Endothelial cell of umbilical vein (primary cell): ENCODE results near the gene CENPP. TPM values are rescaled to one million over a fixed set of nuclear protein-coding genes. Genes with fewer than 3 reads are reported as not detected.

Source experiments
- BruUV-seq: library from RNA; stranded (reverse); fragments of 400-500 nt; replicated peaks from 2 replicates; lab custom pipeline; 2021; lab: Mats Ljungman, UMichigan
- CTCF ChIA-PET: fragments of 300-600, 350-600 bp; sonication (Branson Sonifier 250); formaldehyde crosslinking; loops from one replicate; lab custom pipeline; 2021; ENCODE audit warnings: antibody characterized with exemption, inconsistent platforms; lab: Charles Lee
- POLR2A ChIA-PET: fragments of 300-600, 350-600 bp; sonication (Branson Sonifier 250); formaldehyde crosslinking; loops from one replicate; lab custom pipeline; 2021; ENCODE audit warnings: antibody characterized with exemption, inconsistent platforms; lab: Charles Lee
- DNase-seq: peaks from one replicate; pipeline ENCODE4 v3.0.0-alpha.2; 2011; ENCODE audit warnings: low read depth, low spot score
- FAIRE-seq: peaks from 2 replicates; lab custom pipeline; 2011; peaks lifted over from hg19 to GRCh38; lab: Jason Lieb, UNC
- H2AFZ ChIP-seq: 2 replicates; pipeline ENCODE4 v1.6.0; 2012; ENCODE audit warnings: low read depth, low read length, control low read depth, inconsistent platforms
- H3K27ac ChIP-seq: 2 replicates; pipeline ENCODE4 v1.5.1; 2011; ENCODE audit warnings: low read depth, mild to moderate bottlenecking, control low read depth, low read length, moderate library complexity; ENCODE audit not compliant: insufficient read depth
- H3K27me3 ChIP-seq, 2 experiments: 2 replicates each; pipeline versions ENCODE4 v1.6.0 to v1.6.1; 2011; ENCODE audit warnings: low read length in 2 of 2, mixed read lengths in 1 of 2; ENCODE audit not compliant: control insufficient read depth in 2 of 2, insufficient read depth in 2 of 2
- H3K36me3 ChIP-seq, 2 experiments: 2 replicates in 1 of 2; 3 replicates in 1 of 2; pipeline ENCODE4 v1.5.1; 2011; ENCODE audit warnings: low read length in 2 of 2, mild to moderate bottlenecking in 1 of 2, moderate library complexity in 1 of 2; ENCODE audit not compliant: control insufficient read depth in 2 of 2, insufficient read depth in 2 of 2; ENCODE audit errors: extremely low read depth in 1 of 2
- H3K4me1 ChIP-seq: 3 replicates; pipeline ENCODE4 v1.5.1; 2011; ENCODE audit warnings: mild to moderate bottlenecking, low read length; ENCODE audit not compliant: control insufficient read depth, insufficient read depth; ENCODE audit errors: extremely low read depth
- H3K4me2 ChIP-seq: 2 replicates; pipeline ENCODE4 v1.6.1; 2011; ENCODE audit warnings: low read length, control low read depth, mixed read lengths; ENCODE audit not compliant: insufficient read depth
- H3K4me3 ChIP-seq, 3 experiments: fragments of 200-600 bp in 1 of 3; sonication (generic), shearing (Covaris generic) in 1 of 3; replicated peaks in 1 of 3; 2 replicates each; pipeline ENCODE4 v1.5.1; 2011 to 2016; ENCODE audit warnings: control low read depth in 3 of 3, low read length in 3 of 3, mild to moderate bottlenecking in 2 of 3, inconsistent platforms in 1 of 3, low read depth in 1 of 3, moderate library complexity in 1 of 3; ENCODE audit not compliant: insufficient read depth in 1 of 3
- H3K79me2 ChIP-seq: 2 replicates; pipeline ENCODE4 v1.6.0; 2012; ENCODE audit warnings: low read length, inconsistent platforms; ENCODE audit not compliant: control insufficient read depth, insufficient read depth
- H3K9ac ChIP-seq: replicated peaks from 2 replicates; pipeline ENCODE3; 2011; ENCODE audit warnings: low read length, control low read depth; ENCODE audit not compliant: insufficient read depth; ENCODE audit errors: extremely low read depth
- H3K9me1 ChIP-seq: replicated peaks from 3 replicates; pipeline ENCODE4 v1.6.0; 2011; ENCODE audit warnings: mild to moderate bottlenecking, low read length; ENCODE audit not compliant: control insufficient read depth, insufficient read depth; ENCODE audit errors: extremely low read depth
- H3K9me3 ChIP-seq: replicated peaks from 2 replicates; pipeline ENCODE4 v1.5.1; 2012; ENCODE audit warnings: low read length, inconsistent platforms; ENCODE audit not compliant: control insufficient read depth, insufficient read depth
- H4K20me1 ChIP-seq: replicated peaks from 2 replicates; pipeline ENCODE3; 2011; ENCODE audit warnings: mild to moderate bottlenecking, low read length; ENCODE audit not compliant: control insufficient read depth, insufficient read depth; ENCODE audit errors: extremely low read depth
- EZH2 ChIP-seq: IDR thresholded peaks from 2 replicates; pipeline ENCODE4 v1.6.1; 2012; ENCODE audit warnings: borderline replicate concordance, low read depth, mild to moderate bottlenecking, moderate library complexity, low read length, inconsistent platforms; ENCODE audit not compliant: severe bottlenecking
- FOS ChIP-seq: IDR thresholded peaks from 2 replicates; pipeline ENCODE4 v1.6.1; 2011; ENCODE audit warnings: mild to moderate bottlenecking, low read length, moderate library complexity, borderline replicate concordance; ENCODE audit not compliant: insufficient read depth
- GATA2 ChIP-seq: IDR thresholded peaks from 2 replicates; pipeline ENCODE4 v1.7.0; 2011; ENCODE audit warnings: low read depth, mild to moderate bottlenecking, moderate library complexity, mixed read lengths, low read length; ENCODE audit not compliant: insufficient read length, insufficient read depth
- JUN ChIP-seq: IDR thresholded peaks from 2 replicates; pipeline ENCODE4 v1.6.1; 2011; ENCODE audit warnings: borderline replicate concordance, low read depth; ENCODE audit not compliant: insufficient read length, insufficient read depth
- MYC ChIP-seq: IDR thresholded peaks from one replicate; pipeline ENCODE4 v1.6.1; 2011; ENCODE audit warnings: mild to moderate bottlenecking, low read depth, low read length
- POLR2A ChIP-seq: IDR thresholded peaks from 2 replicates; pipeline ENCODE4 v1.6.1; 2012; ENCODE audit warnings: low read depth, mild to moderate bottlenecking, control low read depth, low read length
- POLR2AphosphoS5 ChIP-seq: IDR thresholded peaks from 2 replicates; pipeline ENCODE4 v1.6.1; 2012; ENCODE audit warnings: low read depth, mild to moderate bottlenecking, control low read depth, low read length, moderate library complexity; ENCODE audit not compliant: insufficient read depth
- dilution Hi-C: fragments of 300-500 bp; cut with MboI; formaldehyde crosslinking; loops from one replicate; pipeline ENCODE4 v1.15.0; 2019; ENCODE audit warnings: low sequenced_read_pairs; ENCODE audit not compliant: extremely low pct_ligation_motif_present
- intact Hi-C: fragments of 100-400 bp; cut with micrococcal nuclease; formaldehyde crosslinking; loops from one replicate; pipeline ENCODE4 v1.10.0; 2022
- polyA plus RNA-seq, 4 experiments: library from polyadenylated mRNA; depleted of rRNA in 3 of 4; stranded (reverse) in 3 of 4; unstranded in 1 of 4; fragments of >200 nt; gene quantifications; 2 replicates each; pipeline versions ENCODE4 v1.2.1 to v1.2.3, GENCODE V29; 2011 to 2012; ENCODE audit warnings: missing spikeins in 1 of 4
- total RNA-seq: library from RNA; stranded (reverse); gene quantifications from 2 replicates; pipeline ENCODE4 v1.2.3, GENCODE V29; 2021
- TF ChIP-seq, protein P1 (sequence below): IDR thresholded peaks from 2 replicates; pipeline ENCODE4 v1.6.1; 2011; ENCODE audit not compliant: insufficient read depth, insufficient read length
- TF ChIP-seq, protein P2 (sequence below), 2 donors: IDR thresholded peaks; 1 replicate in 1 of 2; 2 replicates in 1 of 2; pipeline ENCODE4 v1.5.1; 2011; ENCODE audit warnings: low read length in 2 of 2, mild to moderate bottlenecking in 2 of 2, moderate library complexity in 2 of 2, control low read depth in 1 of 2, inconsistent platforms in 1 of 2, low read depth in 1 of 2; ENCODE audit not compliant: insufficient read depth in 1 of 2; ENCODE audit errors: extremely low read depth in 1 of 2

Gene CENPP
- total and polyA plus RNA-seq, 2 donors (not counting 3 experiments of a cell fraction or from before 2014, with no cell fraction given): 1.2 to 12.0 TPM

DNA sequence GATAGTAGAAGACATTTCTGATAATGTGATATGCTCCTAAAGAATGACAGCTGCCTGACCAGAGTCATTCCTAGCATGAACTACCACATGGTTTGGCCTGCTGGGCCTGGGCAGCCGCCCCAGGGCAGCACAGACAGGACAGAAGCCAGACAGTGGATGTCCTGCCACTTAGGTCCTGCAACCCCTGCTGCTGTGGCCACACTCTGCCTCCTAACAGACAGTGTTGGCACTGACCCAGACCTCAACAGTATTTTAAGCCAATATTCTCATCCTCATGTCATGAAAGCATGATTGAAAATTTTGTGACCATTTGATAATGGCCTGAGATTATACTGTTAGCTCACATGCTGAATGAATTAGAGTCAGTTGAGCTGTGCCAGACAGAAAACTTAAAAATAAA, 15.8 kb downstream of the CENPP start:
- Histone ChIP-seq H3K79me2 (no peaks in the 10 kb centered on the region), H3K4me2 (no peak overlapping the region), H3K9ac (no peak overlapping the region), H3K9me3 (no peaks in the 10 kb centered on the region), H3K4me3 (no peak overlapping the region), H3K36me3 (no peaks in the 10 kb centered on the region), H4K20me1 (no peaks in the 10 kb centered on the region), H3K27me3 (no peaks in the 10 kb centered on the region), H3K9me1 (no peaks in the 10 kb centered on the region), H2AFZ (no peak overlapping the region), H3K27ac (no peak overlapping the region), H3K4me1 (no peaks in the 10 kb centered on the region)
- TF ChIP-seq MYC (no peak), FOS (no peak), EZH2 (no peak), POLR2A (no peak), POLR2AphosphoS5 (no peak), JUN (no peak), GATA2 (no peak)
- TF ChIP-seq, protein P1, sequence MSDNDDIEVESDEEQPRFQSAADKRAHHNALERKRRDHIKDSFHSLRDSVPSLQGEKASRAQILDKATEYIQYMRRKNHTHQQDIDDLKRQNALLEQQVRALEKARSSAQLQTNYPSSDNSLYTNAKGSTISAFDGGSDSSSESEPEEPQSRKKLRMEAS: no peak
- TF ChIP-seq, protein P2, sequence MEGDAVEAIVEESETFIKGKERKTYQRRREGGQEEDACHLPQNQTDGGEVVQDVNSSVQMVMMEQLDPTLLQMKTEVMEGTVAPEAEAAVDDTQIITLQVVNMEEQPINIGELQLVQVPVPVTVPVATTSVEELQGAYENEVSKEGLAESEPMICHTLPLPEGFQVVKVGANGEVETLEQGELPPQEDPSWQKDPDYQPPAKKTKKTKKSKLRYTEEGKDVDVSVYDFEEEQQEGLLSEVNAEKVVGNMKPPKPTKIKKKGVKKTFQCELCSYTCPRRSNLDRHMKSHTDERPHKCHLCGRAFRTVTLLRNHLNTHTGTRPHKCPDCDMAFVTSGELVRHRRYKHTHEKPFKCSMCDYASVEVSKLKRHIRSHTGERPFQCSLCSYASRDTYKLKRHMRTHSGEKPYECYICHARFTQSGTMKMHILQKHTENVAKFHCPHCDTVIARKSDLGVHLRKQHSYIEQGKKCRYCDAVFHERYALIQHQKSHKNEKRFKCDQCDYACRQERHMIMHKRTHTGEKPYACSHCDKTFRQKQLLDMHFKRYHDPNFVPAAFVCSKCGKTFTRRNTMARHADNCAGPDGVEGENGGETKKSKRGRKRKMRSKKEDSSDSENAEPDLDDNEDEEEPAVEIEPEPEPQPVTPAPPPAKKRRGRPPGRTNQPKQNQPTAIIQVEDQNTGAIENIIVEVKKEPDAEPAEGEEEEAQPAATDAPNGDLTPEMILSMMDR (IDR thresholded peaks at IDR 0.05; ENCODE audit: extremely low read depth in 1 of 2, insufficient read depth in 1 of 2, low read depth in 1 of 2, low read length in 2 of 2): no peak
- BruUV-seq: no TSS peak
- dilution Hi-C loops: no loop called here
- no peak for FAIRE-seq
- CTCF ChIA-PET: no interaction called here
- intact Hi-C loops: loop anchor here (5.0 kb wide), 1 partner anchor 291 kb away; no protein-coding TSS in a partner anchor
- POLR2A ChIA-PET: no interaction called here
- DNase-seq: no peak
